Smooth muscle cell of the pulmonary artery (primary cell): ENCODE results near the gene PLXNA3. TPM values are rescaled to one million over a fixed set of nuclear protein-coding genes. Genes with fewer than 3 reads are reported as not detected.

Source experiments
- total RNA-seq: library from RNA; depleted of rRNA; stranded (reverse); fragments of >200 nt; gene quantifications from 2 replicates; pipeline ENCODE4 v1.2.3, GENCODE V29; 2014

Gene PLXNA3
- total RNA-seq, result 58.3 and 68.4 TPM in 2 replicates

GRCh38 chrX:154458116-154458953 is at the start of gene PLXNA3:
TSS of gene PLXNA3 (plus strand) at chrX:154458281. CDS start at chrX:154460184, 1,903 bp downstream.

DNA sequence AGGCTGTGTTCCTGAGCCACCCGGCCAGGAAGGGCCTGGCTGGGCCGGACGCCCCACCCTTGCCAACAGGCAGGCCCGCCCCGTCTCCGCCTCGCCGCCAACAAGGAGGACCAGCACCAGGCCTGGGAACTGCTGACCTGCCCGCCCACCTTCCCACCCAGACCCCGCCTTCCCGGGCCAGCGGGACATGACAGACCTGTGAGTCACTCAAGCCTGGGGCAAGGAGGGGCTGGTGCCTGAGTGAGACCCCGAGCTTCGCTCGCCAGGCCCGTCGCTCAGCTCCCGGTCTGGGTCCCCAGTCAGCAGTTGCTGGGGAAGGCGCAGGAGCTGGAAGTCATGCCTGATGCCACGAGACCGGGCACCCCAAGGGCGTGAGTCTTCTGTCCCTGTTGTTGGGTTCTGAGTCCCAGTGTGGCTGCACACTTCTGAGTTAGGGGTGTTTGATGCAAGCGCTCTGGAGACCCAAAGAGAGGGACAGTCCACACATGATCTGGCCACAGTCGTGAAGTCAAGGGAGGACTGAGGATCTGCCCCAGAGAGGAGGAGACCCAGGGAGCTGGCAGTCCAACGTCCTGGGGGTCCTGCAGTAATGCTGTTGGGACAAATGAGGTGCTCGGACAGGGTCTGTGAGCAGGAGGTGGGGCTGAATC is 48.7 kb upstream of the PLXNA3 start, which contains the start of gene DNASE1L1:
DNASE1L1 (minus strand) TSS at position 33 of the 650 bp plus-strand sequence. CDS start 3,686 bp downstream, outside the sequence.

GRCh38 chrX:154428176-154429171 is 29.6 kb upstream of the PLXNA3 start, which contains the start of gene ATP6AP1:
TSS of gene ATP6AP1 (plus strand) at chrX:154428677. CDS start at chrX:154428693, 16 bp downstream.

GRCh38 chrX:154436983-154437752 is 20.9 kb upstream of the PLXNA3 start, which contains the start of gene GDI1:
TSS of gene GDI1 (plus strand) at chrX:154437154. CDS start at chrX:154437255, 101 bp downstream.

DNA sequence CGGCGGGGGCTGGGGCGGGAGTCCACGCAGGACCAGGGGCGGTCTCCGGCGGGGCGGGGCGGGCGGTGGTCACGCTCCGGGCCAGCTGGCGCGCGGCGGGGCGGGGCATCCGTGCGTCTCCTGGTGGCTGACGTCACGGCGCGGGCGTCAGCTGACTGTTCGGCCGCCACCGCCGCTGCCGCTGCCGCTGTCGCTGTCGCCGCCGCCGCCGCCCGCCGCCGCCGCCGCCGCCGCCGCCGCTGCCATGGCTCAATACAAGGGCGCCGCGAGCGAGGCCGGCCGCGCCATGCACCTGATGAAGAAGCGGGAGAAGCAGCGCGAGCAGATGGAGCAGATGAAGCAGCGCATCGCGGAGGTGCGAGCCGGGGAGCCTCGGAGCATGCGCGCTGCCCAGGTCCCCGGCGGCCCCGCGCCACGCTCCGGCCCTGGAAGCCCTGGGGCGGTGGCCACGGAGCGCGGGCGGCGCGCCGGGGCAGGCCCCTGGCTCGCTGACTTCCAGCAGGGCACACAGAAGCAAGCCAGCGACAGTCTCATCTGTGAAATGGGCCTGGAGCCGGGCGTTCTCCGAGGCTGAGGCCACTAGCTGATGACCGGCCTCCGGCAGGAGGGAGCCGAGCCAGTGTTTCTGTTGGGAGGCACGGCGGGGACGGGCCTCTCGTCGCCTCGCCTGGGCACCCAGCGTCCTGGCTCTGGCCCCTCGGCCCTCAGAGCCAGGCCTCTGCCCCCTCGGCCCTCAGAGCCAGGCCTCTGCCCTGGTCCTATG is 13.9 kb upstream of the PLXNA3 start, which contains the start of gene FAM50A:
FAM50A (plus strand) TSS at position 150 of the 763 bp plus-strand sequence; CDS start at position 245, 95 bp downstream.

GRCh38 chrX:154478728-154479622 is 20.9 kb downstream of the PLXNA3 start, which contains the start of gene LAGE3:
TSS of gene LAGE3 (minus strand) at chrX:154479281. CDS start at chrX:154478915, 366 bp downstream.

DNA sequence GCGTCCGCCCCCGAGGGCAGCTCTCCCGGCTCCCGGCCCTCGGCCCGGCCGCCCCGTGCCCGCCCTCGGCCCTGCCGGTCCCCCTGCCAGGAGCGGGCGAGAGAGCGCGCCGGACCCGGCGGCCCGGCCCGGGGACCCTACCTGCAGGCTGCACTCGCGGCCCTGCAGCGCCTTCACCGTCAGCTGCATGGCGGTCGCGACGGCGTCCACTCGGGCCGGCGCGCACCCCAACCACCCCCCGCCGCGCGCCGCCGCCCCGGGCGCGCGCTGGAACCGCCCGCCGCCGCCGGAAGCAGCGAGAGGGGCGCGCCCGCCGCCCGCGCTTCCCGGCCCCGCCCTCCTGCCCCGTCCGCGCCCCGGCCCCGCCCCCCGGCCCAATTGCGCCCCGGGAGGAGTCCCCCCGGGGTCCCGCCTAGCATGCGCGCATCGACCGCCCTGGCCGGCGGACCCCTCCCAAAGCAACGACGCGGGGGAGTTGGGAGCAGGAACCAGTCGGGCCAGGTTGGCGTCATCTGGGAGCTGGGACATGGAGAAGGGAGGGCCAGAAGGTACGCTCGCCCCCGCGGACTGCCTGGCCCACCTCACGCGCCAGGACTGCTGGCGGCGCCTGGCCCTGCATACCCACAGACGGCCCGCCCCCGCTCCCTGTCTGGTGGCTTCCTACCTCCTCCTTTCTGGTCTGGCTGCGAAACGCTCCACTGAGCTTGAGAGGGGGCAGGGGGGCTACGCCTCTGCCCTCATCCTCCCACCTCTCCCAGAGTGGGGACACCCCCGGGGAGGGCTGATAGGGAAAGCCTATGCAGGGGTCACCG is 28.5 kb downstream of the PLXNA3 start, which contains the start of gene UBL4A:
UBL4A (minus strand) TSS at position 220 of the 812 bp plus-strand sequence; CDS start at position 189, 31 bp downstream.

GRCh38 chrX:154490414-154491083 is 32.5 kb downstream of the PLXNA3 start, which contains the start of gene SLC10A3:
TSS of gene SLC10A3 (minus strand) at chrX:154490629. CDS start at chrX:154488940, 1,689 bp downstream.

GRCh38 chrX:154515966-154516655 is 58.0 kb downstream of the PLXNA3 start, which contains the start of gene FAM3A:
TSS of gene FAM3A (minus strand) at chrX:154516232. CDS start at chrX:154515772, 460 bp downstream.

Other genes with a start within 250 kb of the PLXNA3 start
- gene OPN1MW2, start 238.5 kb upstream of the PLXNA3 start, total RNA-seq, result not detected in 2 replicates
- not detected in 2 replicates for gene OPN1MW3, start 200.7 kb upstream of the PLXNA3 start, total RNA-seq
- gene TEX28, start 163.2 kb upstream of the PLXNA3 start, total RNA-seq, result not detected in 2 replicates
- not detected in 2 replicates for gene TKTL1, start 162.5 kb upstream of the PLXNA3 start, total RNA-seq
- 3,803 and 5,191 TPM in 2 replicates for gene FLNA, start 83.6 kb upstream of the PLXNA3 start, total RNA-seq
- gene EMD, start 79.0 kb upstream of the PLXNA3 start, total RNA-seq, result 22.8 and 26.8 TPM in 2 replicates
- gene RPL10, start 59.9 kb upstream of the PLXNA3 start, total RNA-seq, result 2,018 and 2,028 TPM in 2 replicates
- gene DNASE1L1, start 49.0 kb upstream of the PLXNA3 start, total RNA-seq, result 98.5 and 178 TPM in 2 replicates
- 15.4 and 26.4 TPM in 2 replicates for gene TAFAZZIN, start 46.7 kb upstream of the PLXNA3 start, total RNA-seq
- gene ATP6AP1, start 29.6 kb upstream of the PLXNA3 start, total RNA-seq, result 145 and 172 TPM in 2 replicates
- gene GDI1, start 21.1 kb upstream of the PLXNA3 start, total RNA-seq, result 96.4 and 118 TPM in 2 replicates
- gene FAM50A, start 14.1 kb upstream of the PLXNA3 start, total RNA-seq, result 59.5 and 85.8 TPM in 2 replicates
- gene LAGE3, start 21.0 kb downstream of the PLXNA3 start, total RNA-seq, result 16.6 and 20.3 TPM in 2 replicates
- gene UBL4A, start 28.3 kb downstream of the PLXNA3 start, total RNA-seq, result 40.3 and 61.6 TPM in 2 replicates
- gene SLC10A3, start 32.3 kb downstream of the PLXNA3 start, total RNA-seq, result 37.0 and 46.7 TPM in 2 replicates
- gene FAM3A, start 58.0 kb downstream of the PLXNA3 start, total RNA-seq, result 43.3 and 52.2 TPM in 2 replicates
- 109 and 142 TPM in 2 replicates for gene G6PD, start 88.6 kb downstream of the PLXNA3 start, total RNA-seq
- gene IKBKG, start 89.3 kb downstream of the PLXNA3 start, total RNA-seq, result 12.3 and 16.7 TPM in 2 replicates
- not detected in 2 replicates for gene CTAG1A, start 126.9 kb downstream of the PLXNA3 start, total RNA-seq
- not detected in 2 replicates for gene CTAG1B, start 161.0 kb downstream of the PLXNA3 start, total RNA-seq
- gene CTAG2, start 195.3 kb downstream of the PLXNA3 start, total RNA-seq, result not detected in 2 replicates